ENCODE measurements around the gene LYRM7.

- no peak for TF ChIP-seq CTCF (IDR thresholded peaks at IDR 0.05)
- TF ChIP-seq EP300 (IDR thresholded peaks at IDR 0.05) = no peak
- no peak for TF ChIP-seq POLR2A (IDR thresholded peaks at IDR 0.05; ENCODE audit: low read depth)
Measured at GRCh38 chr5:131129306-131129705, 41.4 kb upstream of the LYRM7 start.

All from esophagus muscularis mucosa (tissue), 4 donors.